ENCODE data around the gene LRCOL1.

Gene LRCOL1

GRCh38 chr12:132610051-132610759 lies at the start of gene LRCOL1:
LRCOL1 (minus strand) TSS chr12:132610582; CDS start chr12:132606251, 4,331 bp downstream.
- DNase-seq: peak; percentile 66

GRCh38 chr12:132660052-132660451 lies 49.7 kb upstream of the LRCOL1 start:
- no peak for DNase-seq

DNA sequence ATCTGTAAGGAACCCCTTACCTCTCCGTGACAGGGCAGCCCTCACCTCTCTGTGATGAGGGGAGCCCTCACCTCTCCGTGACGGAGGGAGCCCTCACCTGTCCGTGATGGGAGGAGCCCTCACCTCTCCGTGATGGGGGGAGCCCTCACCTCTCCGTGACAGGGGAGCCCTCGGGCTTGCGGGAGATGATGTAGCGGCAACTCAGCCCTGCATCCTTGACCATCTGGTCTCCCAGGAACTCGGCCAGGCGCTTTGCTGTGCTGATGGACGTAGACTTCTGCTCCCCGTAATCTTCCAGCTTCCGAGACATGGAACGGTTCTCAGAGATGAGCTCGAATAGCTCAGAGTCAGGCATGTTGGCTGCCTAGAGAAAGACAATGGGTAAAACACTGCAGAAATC lies 48.8 kb upstream of the LRCOL1 start:
- DNase-seq: no peak

GRCh38 chr12:132658149-132658894 lies 47.9 kb upstream of the LRCOL1 start:
- DNase-seq: no peak

DNA sequence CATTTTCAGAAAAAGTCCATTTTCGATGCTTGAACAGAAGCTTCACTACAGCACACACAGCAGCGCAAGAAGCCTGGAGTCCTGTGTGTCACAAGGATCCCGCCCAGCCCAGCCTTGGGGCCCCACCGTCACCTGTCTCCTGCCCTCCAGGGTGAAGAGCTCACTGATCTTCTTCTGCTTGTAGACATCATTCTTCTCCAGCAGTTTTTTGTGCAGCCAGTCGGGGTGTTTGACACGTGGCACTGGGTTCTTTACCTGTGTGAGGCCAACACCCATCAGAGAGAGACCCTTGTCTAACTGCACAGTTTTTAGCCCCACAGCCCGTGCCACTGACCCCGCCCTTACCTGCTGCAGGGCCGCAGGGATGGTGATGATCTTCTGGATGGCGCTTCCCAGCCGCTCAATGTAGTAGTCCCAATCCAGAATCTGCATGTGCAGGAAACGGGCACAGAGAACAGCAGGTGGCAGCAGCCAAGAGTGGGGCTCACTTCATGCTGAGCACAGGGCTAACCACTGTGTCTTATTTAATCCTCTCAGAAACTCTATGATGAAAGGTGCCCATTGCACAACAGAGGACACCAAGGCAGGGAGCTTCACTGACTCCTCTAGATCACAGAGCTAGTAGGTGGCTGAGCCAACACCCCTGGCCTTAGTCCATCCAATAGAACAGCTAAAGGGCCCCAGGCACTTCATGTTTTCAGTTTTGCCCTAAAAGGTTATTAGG lies 46.8 kb upstream of the LRCOL1 start:
- no peak for DNase-seq

DNA sequence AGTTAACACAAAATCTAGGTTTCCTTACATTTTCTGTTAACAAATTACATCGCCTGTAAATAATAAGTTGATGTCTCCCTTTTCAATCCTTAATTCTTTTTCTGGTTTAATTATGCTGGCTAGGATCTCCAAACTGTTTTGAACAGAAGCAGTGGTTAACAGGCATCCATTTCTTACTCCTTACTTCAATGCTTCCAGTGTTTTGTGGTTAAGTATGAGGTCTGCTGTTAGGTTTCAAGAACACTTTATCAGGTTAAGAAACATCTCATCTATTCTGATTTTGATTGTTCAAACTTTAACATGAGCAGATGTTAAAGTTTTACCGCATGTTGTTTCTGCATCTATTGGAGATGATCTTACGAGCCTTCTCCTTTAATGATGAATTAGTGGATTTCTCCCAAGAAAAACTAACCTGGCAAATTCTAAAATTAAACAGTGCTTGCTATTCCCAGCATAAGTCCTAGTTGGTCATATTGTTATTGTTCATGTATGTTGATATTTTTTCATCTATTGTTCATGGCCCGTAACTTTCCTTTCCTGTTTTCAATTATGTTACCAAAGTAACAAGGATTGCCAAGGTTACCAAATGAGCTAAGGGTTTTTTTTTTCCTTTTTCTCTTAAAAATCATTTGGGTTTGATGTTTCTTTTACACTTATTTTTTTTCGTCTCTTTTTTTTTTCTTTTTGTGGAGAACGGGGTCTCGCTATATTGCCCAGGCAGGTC lies 43.3 kb upstream of the LRCOL1 start:
- DNase-seq: no peak

- peak; percentile 99 for DNase-seq
These were observed 41.2 kb upstream of the LRCOL1 start for GRCh38 chr12:132651444-132652100.

DNA sequence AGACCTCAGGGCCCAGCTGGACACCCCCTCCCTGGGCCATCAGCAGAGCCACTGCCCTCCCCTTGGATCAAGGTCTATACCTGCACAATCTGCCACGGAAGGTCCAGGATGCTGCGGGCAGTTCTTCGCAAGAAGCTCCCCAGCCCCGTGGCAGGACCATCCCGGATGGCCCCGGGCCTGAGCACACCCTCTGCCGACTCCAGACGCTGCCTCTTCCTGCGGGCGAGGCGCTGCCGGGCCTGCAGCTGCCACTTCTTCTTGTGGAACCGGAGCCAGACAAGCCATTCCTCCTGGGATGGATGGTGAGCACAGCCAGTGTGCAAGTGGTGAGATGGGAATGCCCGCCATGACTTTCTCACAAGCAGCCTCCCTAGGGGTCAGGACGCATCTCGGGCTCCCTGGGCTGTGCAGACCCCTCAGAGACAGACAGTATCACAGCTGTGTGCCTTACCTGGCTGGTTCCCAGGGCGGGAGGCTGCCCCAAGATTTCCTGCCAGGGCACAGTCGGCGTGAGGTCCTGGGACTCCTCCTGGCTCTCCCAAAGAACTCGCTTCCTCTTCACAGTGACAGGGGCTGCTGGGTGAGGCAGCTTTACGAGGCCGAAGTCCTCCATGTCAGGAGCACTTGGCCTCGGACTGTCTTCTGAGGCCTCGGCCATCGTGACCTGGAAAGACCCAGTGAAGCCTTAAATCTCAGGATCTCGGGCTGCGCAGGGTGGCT lies 39.0 kb upstream of the LRCOL1 start:
- DNase-seq: no peak

DNA sequence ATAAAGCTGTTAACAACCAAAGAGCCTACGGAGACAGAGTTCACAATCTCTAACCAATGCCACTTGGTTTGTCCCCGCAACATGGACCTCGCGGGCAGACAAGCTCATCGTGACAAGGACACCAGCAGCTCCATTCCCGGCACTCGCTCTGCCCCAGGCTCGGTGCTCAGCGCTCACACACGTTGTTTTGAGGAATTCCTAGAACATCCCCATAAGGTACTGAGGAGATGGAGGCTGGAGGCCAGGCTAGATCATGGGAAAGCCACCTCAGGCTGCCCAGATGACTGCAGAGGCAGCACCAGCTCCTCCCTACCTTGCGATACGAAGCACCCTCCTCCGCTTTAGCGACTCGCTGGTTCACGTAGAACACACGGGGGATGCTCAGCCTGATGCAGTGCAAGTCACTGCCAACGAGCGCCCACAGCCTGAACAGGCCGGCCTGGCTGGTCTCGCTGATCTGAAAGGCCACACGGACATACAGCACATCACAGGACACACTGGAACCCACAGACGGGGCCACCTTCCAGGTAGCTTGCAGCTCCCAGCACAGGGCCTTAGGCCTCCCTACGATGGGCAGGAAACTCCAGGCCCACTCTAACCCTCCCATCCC lies 38.3 kb upstream of the LRCOL1 start:
- no peak for DNase-seq

DNA sequence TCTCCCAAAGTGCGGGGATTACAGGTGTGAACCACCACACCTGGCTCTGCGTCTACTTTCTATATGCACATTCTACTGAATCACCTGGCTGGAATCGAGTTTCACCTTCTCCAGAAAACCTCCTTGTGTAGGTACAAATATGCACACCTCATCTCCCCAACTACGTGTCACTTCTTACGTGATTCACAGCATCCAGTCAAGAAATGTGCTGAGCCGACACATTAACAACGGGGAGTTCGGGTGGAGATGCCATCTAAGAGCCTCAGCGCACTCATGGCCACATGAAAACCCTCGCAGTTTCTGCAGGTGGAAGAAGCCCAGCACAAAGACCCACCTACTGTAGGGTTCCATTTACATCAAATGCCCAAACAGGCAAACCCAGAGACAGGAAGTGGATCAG lies 37.5 kb upstream of the LRCOL1 start:
- no peak for DNase-seq

DNA sequence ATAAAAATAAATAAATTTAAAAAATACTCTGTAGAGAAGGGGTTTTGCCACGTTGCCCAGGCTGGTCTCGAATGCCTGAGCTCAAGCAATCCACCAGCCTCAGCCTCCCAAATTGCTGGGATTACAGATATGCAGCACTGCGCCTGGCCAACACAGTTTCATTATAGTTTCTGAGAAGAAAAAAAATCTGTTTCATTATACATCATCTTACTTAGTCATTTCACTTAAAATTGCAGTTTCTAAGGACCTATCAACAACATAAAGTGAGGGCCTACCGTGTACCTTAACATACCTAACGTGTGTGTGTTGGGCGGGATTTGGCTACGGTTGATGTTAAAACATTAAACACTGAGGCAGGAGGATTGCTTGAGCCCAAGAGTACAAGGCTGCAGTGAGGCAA lies 36.5 kb upstream of the LRCOL1 start:
- no peak for DNase-seq

GRCh38 chr12:132642846-132643835 lies 32.8 kb upstream of the LRCOL1 start:
- no peak for DNase-seq

- DNase-seq: no peak
These were observed 31.6 kb upstream of the LRCOL1 start for GRCh38 chr12:132641811-132642650.

DNA sequence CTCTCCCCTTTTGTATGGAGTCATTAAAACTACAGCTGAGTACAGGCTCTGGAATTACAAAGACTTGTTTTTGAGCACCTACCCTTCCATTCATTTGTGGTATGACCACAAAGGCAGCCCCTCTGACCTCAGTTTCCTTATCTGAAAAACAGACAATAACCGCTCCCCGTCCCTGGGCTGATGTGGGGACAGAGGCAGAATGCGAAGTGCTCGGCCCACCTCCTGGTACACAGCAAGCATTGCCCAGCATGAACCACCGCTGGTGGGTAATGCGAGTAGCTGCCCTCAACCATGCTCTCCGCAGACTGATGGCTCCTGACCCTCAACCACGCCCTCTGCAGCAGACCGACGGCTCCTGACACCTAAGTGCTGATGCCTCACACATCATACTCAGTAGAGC lies 30.6 kb upstream of the LRCOL1 start:
- no peak for DNase-seq

- DNase-seq: no peak
These were observed 29.7 kb upstream of the LRCOL1 start for GRCh38 chr12:132639956-132640520.

- peak; percentile 32 for DNase-seq
These were observed 28.4 kb upstream of the LRCOL1 start for GRCh38 chr12:132638541-132639408.

DNA sequence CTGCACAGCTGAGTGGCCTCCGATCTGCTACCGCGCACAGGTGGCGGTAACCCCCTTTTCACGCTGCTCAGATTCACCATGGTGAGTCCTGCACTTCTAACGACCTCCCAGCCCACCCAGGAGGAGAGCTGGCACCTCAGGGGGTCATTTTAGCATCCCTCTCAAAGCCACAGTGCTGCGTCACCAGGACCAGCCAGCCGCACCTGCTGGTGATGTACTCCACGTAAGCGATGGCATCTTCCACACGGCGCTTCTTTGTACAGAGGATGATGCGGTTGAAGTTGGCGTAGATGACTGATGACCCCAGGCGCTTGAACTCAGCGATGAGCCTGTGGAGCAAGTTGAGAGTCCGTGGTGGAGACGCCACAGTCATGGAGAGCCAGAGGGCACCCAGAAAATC lies 27.4 kb upstream of the LRCOL1 start:
- no peak for DNase-seq

Data from NCI-H510A treated with DMSO at 0.1 percent for 48 hours (cell line).